ENCODE results near the gene CHRND. TPM values are rescaled to one million over a fixed set of nuclear protein-coding genes. Genes with fewer than 3 reads are reported as not detected.

The CHRND gene
- total RNA-seq, 1 donor from 2014 or later, result not detected

- peaks cover 8% of the 10 kb centered on the region for H3K27me3 Mint-ChIP-seq (ENCODE audit: unreplicated experiment)
- no peaks in the 10 kb centered on the region for H3K36me3 Mint-ChIP-seq (ENCODE audit: low read depth, unreplicated experiment)
- no peak for DNase-seq (ENCODE audit: low spot score)
- H3K9me3 Mint-ChIP-seq (ENCODE audit: unreplicated experiment), result no peaks in the 10 kb centered on the region
- no peak overlapping the region for H3K4me3 Mint-ChIP-seq (ENCODE audit: unreplicated experiment)
- TF ChIP-seq CTCF (IDR thresholded peaks at IDR 0.05; ENCODE audit: unreplicated experiment), result no peak
- no peaks in the 10 kb centered on the region for H3K4me1 Mint-ChIP-seq (ENCODE audit: unreplicated experiment)
- no peak overlapping the region for H3K27ac Mint-ChIP-seq (ENCODE audit: unreplicated experiment)
Measured at GRCh38 chr2:232513353-232513752, 12.6 kb upstream of the CHRND start.

- Mint-ChIP-seq H3K27ac (ENCODE audit: unreplicated experiment) (no peak overlapping the region), H3K27me3 (ENCODE audit: unreplicated experiment) (peaks cover 7% of the 10 kb centered on the region), H3K4me1 (ENCODE audit: unreplicated experiment) (no peaks in the 10 kb centered on the region), H3K4me3 (ENCODE audit: unreplicated experiment) (no peak overlapping the region), H3K36me3 (ENCODE audit: low read depth, unreplicated experiment) (no peaks in the 10 kb centered on the region), H3K9me3 (ENCODE audit: unreplicated experiment) (no peaks in the 10 kb centered on the region)
- TF ChIP-seq CTCF (IDR thresholded peaks at IDR 0.05; ENCODE audit: unreplicated experiment), result no peak
- DNase-seq (ENCODE audit: low spot score), result no peak
Measured at GRCh38 chr2:232515639-232516038, 10.3 kb upstream of the CHRND start.

GRCh38 chr2:232516551-232516950 lies 9.4 kb upstream of the CHRND start:
- no peak for TF ChIP-seq CTCF (IDR thresholded peaks at IDR 0.05; ENCODE audit: unreplicated experiment)
- no peaks in the 10 kb centered on the region for H3K9me3 Mint-ChIP-seq (ENCODE audit: unreplicated experiment)
- no peak overlapping the region for H3K27ac Mint-ChIP-seq (ENCODE audit: unreplicated experiment)
- H3K4me1 Mint-ChIP-seq (ENCODE audit: unreplicated experiment), result no peaks in the 10 kb centered on the region
- H3K36me3 Mint-ChIP-seq (ENCODE audit: low read depth, unreplicated experiment), result no peaks in the 10 kb centered on the region
- DNase-seq (ENCODE audit: low spot score), result no peak
- no peak overlapping the region for H3K4me3 Mint-ChIP-seq (ENCODE audit: unreplicated experiment)
- H3K27me3 Mint-ChIP-seq (ENCODE audit: unreplicated experiment), result peaks cover 7% of the 10 kb centered on the region

- Mint-ChIP-seq H3K36me3 (ENCODE audit: low read depth, unreplicated experiment) (no peaks in the 10 kb centered on the region), H3K9me3 (ENCODE audit: unreplicated experiment) (no peaks in the 10 kb centered on the region), H3K4me1 (ENCODE audit: unreplicated experiment) (no peaks in the 10 kb centered on the region), H3K27ac (ENCODE audit: unreplicated experiment) (no peak overlapping the region), H3K4me3 (ENCODE audit: unreplicated experiment) (no peak overlapping the region), H3K27me3 (ENCODE audit: unreplicated experiment) (peaks cover 9% of the 10 kb centered on the region)
- DNase-seq (ENCODE audit: low spot score), result no peak
- TF ChIP-seq CTCF (IDR thresholded peaks at IDR 0.05; ENCODE audit: unreplicated experiment), result no peak
Measured at GRCh38 chr2:232518844-232519243, 7.1 kb upstream of the CHRND start.

GRCh38 chr2:232519581-232520438 lies 6.2 kb upstream of the CHRND start, which contains the start of gene PRSS56:
Gene PRSS56, plus strand, starts transcription at chr2:232520388. Its CDS starts 211 bp downstream, at chr2:232520599.
- H3K36me3 Mint-ChIP-seq (ENCODE audit: low read depth, unreplicated experiment), result no peaks in the 10 kb centered on the region
- no peak within 1 kb of the TSS for H3K27ac Mint-ChIP-seq (ENCODE audit: unreplicated experiment)
- no peak for DNase-seq (ENCODE audit: low spot score)
- no peak within 1 kb of the TSS for H3K4me3 Mint-ChIP-seq (ENCODE audit: unreplicated experiment)
- no peaks in the 10 kb centered on the region for H3K9me3 Mint-ChIP-seq (ENCODE audit: unreplicated experiment)
- H3K4me1 Mint-ChIP-seq (ENCODE audit: unreplicated experiment), result peaks cover 2% of the 10 kb centered on the region
- peaks cover 9% of the 10 kb centered on the region for H3K27me3 Mint-ChIP-seq (ENCODE audit: unreplicated experiment)
- no peak for TF ChIP-seq CTCF (IDR thresholded peaks at IDR 0.05; ENCODE audit: unreplicated experiment)

Data from endothelial cell (in vitro differentiated cells).